HG03097 (cell line): ENCODE data around the gene GDF15.

Experiments
- ATAC-seq: cut with Tn5 transposase; IDR thresholded peaks from one replicate; pipeline ENCODE4 v1.9.1; 2021; ENCODE audit not compliant: unreplicated experiment, low FRiP score

GDF15 gene

GRCh38 chr19:18428787-18429674 lies 43.1 kb downstream of the GDF15 start:
- peak; percentile 44 for ATAC-seq

- ATAC-seq = no peak
These were observed 43.9 kb downstream of the GDF15 start for GRCh38 chr19:18429717-18430416.

- ATAC-seq = no peak
These were observed 44.6 kb downstream of the GDF15 start for GRCh38 chr19:18430417-18431144.

- ATAC-seq = no peak
These were observed 45.6 kb downstream of the GDF15 start for GRCh38 chr19:18431351-18432197.

DNA sequence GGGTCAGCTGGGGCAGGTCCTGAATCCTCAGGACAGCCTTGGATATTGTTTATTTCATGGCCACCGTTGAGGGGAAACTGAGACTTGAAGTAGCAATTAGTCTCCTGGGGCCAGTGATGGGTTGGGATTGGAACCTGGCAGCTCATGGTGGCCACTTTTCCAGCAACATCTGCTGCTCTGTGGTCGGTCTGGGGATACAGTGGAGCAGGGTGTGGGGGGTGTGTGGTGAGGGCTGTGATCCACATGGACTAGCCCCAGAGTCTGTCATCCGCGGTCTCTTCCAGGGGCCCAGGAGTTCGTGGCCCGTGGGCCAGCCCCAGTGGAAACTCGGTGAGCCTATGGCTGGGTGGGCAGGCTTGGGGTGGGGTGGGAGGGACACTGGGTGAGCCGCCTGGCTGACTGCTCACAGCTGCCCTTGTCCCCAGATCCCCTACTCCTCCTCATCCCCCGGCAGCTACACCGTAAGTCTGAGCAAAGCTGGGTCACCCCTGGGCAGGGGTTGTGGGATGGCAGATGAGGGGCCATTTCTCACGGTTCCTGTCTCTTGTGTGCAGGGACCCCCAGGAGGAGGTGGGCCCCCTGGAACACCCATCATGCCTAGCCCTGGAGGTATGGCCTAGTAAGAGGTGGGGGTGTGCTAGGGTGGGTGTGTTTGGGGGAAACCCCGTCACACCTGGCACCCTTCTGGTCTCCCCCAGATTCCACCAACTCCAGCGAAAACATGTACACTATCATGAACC lies 46.5 kb downstream of the GDF15 start:
- no peak for ATAC-seq

GRCh38 chr19:18433015-18433691 lies 47.2 kb downstream of the GDF15 start:
- no peak for ATAC-seq

DNA sequence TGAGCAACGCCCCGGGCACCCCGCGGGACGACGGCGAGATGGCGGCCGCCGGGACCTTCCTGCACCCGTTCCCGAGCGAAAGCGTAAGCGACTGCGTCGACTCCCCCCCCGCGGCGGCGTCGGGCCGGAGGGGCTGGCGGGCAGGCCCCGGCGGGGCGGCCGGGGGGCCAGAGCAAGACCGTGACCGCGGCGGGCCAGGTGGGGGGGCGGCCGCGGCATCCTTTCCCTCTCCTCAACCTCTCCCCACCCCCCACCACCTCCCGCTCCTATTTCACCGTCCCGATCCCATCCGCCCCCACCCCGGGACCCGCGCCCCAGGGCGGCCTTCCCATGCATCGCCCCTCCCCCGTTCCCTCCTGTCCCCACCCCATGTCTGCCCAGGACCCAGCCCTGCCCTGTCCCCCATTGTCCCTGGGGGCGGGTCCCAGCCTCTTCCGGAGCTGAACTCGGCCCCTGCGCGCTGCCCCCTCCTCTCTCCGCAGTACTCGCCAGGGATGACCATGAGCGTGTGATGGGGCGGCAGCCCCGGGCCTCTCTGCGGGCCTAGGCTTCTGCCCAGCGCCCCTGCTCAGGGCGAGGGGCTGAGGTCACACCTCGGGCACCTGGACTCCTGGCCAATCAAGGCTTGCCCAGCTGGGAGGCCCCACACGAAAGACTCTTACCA lies 47.9 kb downstream of the GDF15 start:
- ATAC-seq = no peak

- ATAC-seq = no peak
These were observed 48.6 kb downstream of the GDF15 start for GRCh38 chr19:18434411-18435175.

GRCh38 chr19:18435178-18435841 lies 49.4 kb downstream of the GDF15 start:
- no peak for ATAC-seq

DNA sequence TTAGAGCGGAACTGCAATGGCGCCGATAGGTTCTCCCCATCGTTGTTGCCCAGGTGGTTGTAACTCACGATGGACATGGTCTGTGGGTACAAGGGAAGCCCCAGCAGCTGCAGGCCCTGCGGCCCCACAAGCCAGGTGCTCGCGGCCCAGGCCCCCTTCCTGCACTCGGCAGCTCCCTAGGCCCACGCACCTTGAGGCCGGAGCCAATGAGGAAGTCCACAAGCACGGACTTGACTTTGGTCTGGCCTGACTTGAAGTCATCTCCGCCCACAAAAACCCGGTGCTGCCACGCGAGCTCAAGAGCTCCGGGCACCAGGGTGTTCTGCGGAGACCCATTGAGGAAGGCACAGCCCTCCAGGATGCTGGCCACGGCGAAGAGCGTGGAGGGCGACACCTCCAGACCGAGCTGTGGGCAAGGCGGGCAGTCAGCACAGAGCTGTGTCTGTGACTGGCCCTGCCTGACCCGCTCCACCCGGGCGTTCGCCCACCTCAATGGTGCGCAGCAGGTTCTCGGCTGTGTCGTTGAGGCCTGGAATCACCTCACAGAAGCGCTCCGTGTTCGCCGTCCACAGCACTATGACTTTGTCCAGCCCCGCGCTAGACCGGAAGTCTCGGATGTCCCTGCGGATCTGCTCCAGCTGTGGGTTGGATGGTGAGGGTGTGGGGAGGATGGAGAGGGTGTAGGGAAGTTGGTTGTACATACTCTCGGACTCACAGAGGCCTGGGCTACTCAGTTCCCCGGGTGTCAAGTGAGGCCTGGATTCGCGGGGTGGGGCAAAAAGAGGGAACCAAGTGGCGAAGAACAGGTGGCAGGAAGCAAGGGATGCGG lies 50.1 kb downstream of the GDF15 start:
- ATAC-seq = no peak

- ATAC-seq = peak; percentile 36
These were observed 50.9 kb downstream of the GDF15 start for GRCh38 chr19:18436671-18437490.

DNA sequence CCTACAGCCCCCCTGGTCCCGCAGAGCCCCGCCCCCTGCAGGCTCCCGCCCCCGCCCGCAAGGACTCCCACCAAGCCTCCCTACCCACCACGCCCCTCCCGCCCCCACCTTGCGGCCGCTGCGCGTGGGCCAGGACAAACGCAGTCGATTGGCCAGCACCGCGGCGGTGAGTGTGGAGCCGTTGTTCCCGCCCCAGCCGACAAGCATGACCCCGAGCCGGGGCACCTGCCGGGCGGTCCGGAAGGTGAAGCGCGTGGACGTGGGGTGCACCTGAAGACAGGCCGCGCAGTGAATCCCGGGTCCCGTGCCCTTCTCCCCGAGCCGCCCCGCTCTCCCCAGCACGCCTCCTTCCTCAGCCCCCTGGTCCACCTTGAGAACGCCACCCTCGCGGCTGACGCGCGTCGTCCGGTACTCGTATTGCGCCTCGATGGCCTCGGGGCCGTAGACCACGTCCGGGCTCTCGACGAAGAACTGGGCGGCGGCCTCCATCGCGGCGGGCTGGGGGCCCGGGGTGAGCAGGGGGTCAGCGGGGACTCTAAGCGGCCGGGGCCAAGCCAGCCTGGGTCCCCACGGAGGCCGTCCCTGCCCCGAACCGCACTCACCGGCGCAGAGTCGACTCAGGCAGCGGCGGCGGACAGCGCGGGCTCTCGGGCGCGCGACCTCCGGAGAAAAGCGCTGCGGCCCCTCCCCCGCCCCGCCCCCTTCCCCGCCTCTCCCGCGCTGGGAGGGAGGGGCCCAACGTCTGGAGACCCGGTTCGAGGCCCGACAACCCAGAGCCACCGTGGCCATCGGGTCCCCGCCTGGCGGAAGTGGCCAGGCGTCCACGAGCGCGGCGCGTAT lies 51.8 kb downstream of the GDF15 start, which contains the start of gene ISYNA1:
Gene ISYNA1 (minus strand): TSS at position 643 of the 840 bp plus-strand sequence. CDS start 154 bp downstream, at position 489.
- no peak for ATAC-seq

DNA sequence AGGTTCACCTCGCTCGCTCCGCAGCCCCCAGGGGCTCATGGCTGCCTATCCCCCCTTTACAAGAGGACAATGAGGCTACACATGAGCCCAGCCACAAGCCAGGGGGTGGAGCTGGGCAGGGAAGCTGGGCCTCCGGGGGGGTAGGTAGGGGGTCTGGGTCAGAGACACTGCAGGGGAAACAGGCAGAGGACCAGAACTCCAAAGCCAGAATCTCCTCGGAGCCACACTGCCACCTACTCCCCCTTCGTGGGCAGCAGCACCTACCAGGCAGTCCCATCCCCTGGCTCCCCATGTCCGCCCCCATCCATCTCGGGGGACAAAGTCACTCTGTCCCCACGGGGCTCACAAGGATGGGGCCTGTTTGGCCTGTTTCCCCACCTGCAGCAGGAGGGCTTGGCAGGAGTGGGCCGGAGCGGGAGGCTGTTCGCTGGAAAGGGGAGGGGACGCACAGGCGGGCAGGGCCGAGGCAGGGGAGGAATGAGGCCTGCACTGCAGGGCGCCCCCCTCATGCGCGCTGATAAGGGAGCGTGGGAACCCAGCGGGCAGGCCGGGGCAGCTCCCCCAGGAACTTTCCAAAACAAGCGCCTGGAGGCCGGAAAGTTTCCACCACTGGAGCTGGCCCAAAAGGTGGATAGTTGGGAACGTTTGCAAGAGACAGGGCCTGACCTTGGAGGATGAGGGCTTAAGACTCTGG lies 52.5 kb downstream of the GDF15 start:
- ATAC-seq = no peak
